H1 (cell line): ENCODE measurements around the gene ETNK1. TPM values are rescaled to one million over a fixed set of nuclear protein-coding genes. Genes with fewer than 3 reads are reported as not detected.
A peak's percentile ranks its signal among the peaks of the same experiment; 100 is the strongest.
"Not testable (repeated sequence)": the region's sequence is repeated elsewhere in the genome, so short reads cannot be mapped to it uniquely, and the experiment has no call there.

ENCODE experiments used
- CTCF ChIA-PET: fragments of 300-600 bp; sonication (Branson Sonifier 250); formaldehyde crosslinking; loops from one replicate; lab custom pipeline; 2021; ENCODE audit not compliant: partially characterized antibody; lab: Charles Lee
- POLR2A ChIA-PET: fragments of 300-600 bp; sonication (Branson Sonifier 250); formaldehyde crosslinking; loops from one replicate; lab custom pipeline; 2021; ENCODE audit warnings: inconsistent platforms; ENCODE audit not compliant: partially characterized antibody; lab: Charles Lee
- DNase-seq, 2 experiments: peaks; one replicate each; pipeline versions ENCODE4 v3.0.0 to v3.0.0-alpha.2; 2010 to 2022; ENCODE audit warnings: low spot score in 2 of 2, low read depth in 1 of 2, mixed read lengths in 1 of 2
- FAIRE-seq: peaks from 2 replicates; lab custom pipeline; 2011; peaks lifted over from hg19 to GRCh38; lab: Jason Lieb, UNC
- H2AFZ ChIP-seq: 2 replicates; pipeline ENCODE4 v1.8.1; 2012; ENCODE audit warnings: low read length, inconsistent platforms
- H2AK5ac ChIP-seq: 2 replicates; pipeline ENCODE4 v1.6.1; 2013; ENCODE audit warnings: low read depth, low read length
- H2BK120ac ChIP-seq: replicated peaks from 2 replicates; pipeline ENCODE3; 2013; ENCODE audit warnings: low read depth, low read length, inconsistent platforms
- H2BK12ac ChIP-seq: 2 replicates; pipeline ENCODE4 v1.6.1; 2013; ENCODE audit warnings: low read depth, low read length
- H2BK15ac ChIP-seq: 2 replicates; pipeline ENCODE4 v1.6.1; 2013; ENCODE audit warnings: low read length
- H2BK20ac ChIP-seq: 2 replicates; pipeline ENCODE4 v1.6.1; 2013; ENCODE audit warnings: low read length
- H2BK5ac ChIP-seq: 2 replicates; pipeline ENCODE4 v1.6.1; 2013; ENCODE audit warnings: low read depth, low read length
- H3K14ac ChIP-seq: 2 replicates; pipeline ENCODE4 v1.6.1; 2013; ENCODE audit warnings: inconsistent platforms; ENCODE audit not compliant: insufficient read length
- H3K18ac ChIP-seq: 2 replicates; pipeline ENCODE4 v1.6.1; 2013; ENCODE audit warnings: low read length; ENCODE audit errors: extremely low read depth
- H3K23ac ChIP-seq: 2 replicates; pipeline ENCODE4 v1.6.1; 2013; ENCODE audit warnings: inconsistent platforms; ENCODE audit not compliant: insufficient read length
- H3K23me2 ChIP-seq: 2 replicates; pipeline ENCODE4 v1.6.1; 2013; ENCODE audit warnings: low read depth, low read length
- H3K27ac ChIP-seq: 2 replicates; pipeline ENCODE4 v1.6.1; 2011; ENCODE audit warnings: low read depth, low read length, inconsistent platforms
- H3K27me3 ChIP-seq, 4 experiments: replicated peaks in 1 of 4; 1 replicate in 1 of 4; 2 replicates in 3 of 4; pipeline versions ENCODE4 v1.6.1 to v1.8.1; 2011 to 2013; ENCODE audit warnings: low read length in 3 of 4, mild to moderate bottlenecking in 3 of 4, inconsistent platforms in 2 of 4, mixed read lengths in 2 of 4, moderate library complexity in 1 of 4; ENCODE audit not compliant: control insufficient read depth in 3 of 4, insufficient read depth in 3 of 4; ENCODE audit errors: extremely low read depth in 1 of 4
- H3K36me3 ChIP-seq, 4 experiments: 2 replicates each; pipeline versions ENCODE4 v1.6.1 to v1.8.1; 2011 to 2013; ENCODE audit warnings: mild to moderate bottlenecking in 4 of 4, low read length in 3 of 4, moderate library complexity in 2 of 4, control low read depth in 1 of 4, inconsistent platforms in 1 of 4; ENCODE audit not compliant: insufficient read depth in 4 of 4, control insufficient read depth in 2 of 4
- H3K4ac ChIP-seq: replicated peaks from 2 replicates; pipeline ENCODE3; 2013; ENCODE audit warnings: low read length, low read depth, mixed read lengths, inconsistent platforms; ENCODE audit not compliant: insufficient read length
- H3K4me1 ChIP-seq, 4 experiments: replicated peaks in 1 of 4; 1 replicate in 1 of 4; 2 replicates in 3 of 4; pipeline versions ENCODE4 v1.6.1 to v1.8.1; 2011 to 2013; ENCODE audit warnings: low read length in 3 of 4, inconsistent platforms in 2 of 4, mixed read lengths in 1 of 4; ENCODE audit not compliant: insufficient read depth in 4 of 4, control insufficient read depth in 3 of 4
- H3K4me2 ChIP-seq, 2 experiments: 2 replicates each; pipeline versions ENCODE4 v1.6.1 to v1.8.1; 2011 to 2013; ENCODE audit warnings: low read depth in 2 of 2, low read length in 2 of 2, control low read depth in 1 of 2, inconsistent platforms in 1 of 2, mild to moderate bottlenecking in 1 of 2; ENCODE audit not compliant: insufficient read depth in 1 of 2
- H3K4me3 ChIP-seq, 4 experiments: fragments of 200-600, 300-600 bp in 1 of 4; sonication (generic), shearing (Covaris generic), sonication (Bioruptor Twin) in 1 of 4; 2 replicates each; pipeline versions ENCODE4 v1.5.1 to v1.8.1; 2011 to 2016; ENCODE audit warnings: low read length in 4 of 4, low read depth in 3 of 4, control low read depth in 2 of 4, inconsistent platforms in 2 of 4, mild to moderate bottlenecking in 2 of 4, mixed read lengths in 1 of 4, moderate library complexity in 1 of 4; ENCODE audit not compliant: insufficient read depth in 2 of 4; ENCODE audit errors: extremely low read depth in 1 of 4
- H3K56ac ChIP-seq: replicated peaks from 2 replicates; pipeline ENCODE3; 2013; ENCODE audit warnings: low read depth, mild to moderate bottlenecking, mixed read lengths, low read length, inconsistent platforms; ENCODE audit not compliant: insufficient read length
- H3K79me1 ChIP-seq: 2 replicates; pipeline ENCODE4 v1.6.1; 2013; ENCODE audit warnings: low read depth, low read length, control low read depth
- H3K79me2 ChIP-seq, 2 experiments: 2 replicates each; pipeline versions ENCODE4 v1.6.1 to v1.8.1; 2012 to 2013; ENCODE audit warnings: low read length in 2 of 2, mild to moderate bottlenecking in 2 of 2, inconsistent platforms in 1 of 2; ENCODE audit not compliant: insufficient read depth in 2 of 2, control insufficient read depth in 1 of 2
- H3K9ac ChIP-seq, 4 experiments: replicated peaks in 1 of 4; 1 replicate in 1 of 4; 2 replicates in 3 of 4; pipeline versions ENCODE4 v1.6.1 to v1.8.1; 2011 to 2013; ENCODE audit warnings: low read depth in 3 of 4, low read length in 3 of 4, control low read depth in 2 of 4, mild to moderate bottlenecking in 2 of 4, moderate library complexity in 2 of 4, inconsistent platforms in 1 of 4; ENCODE audit errors: extremely low read depth in 1 of 4
- H3K9me3 ChIP-seq, 2 experiments: 2 replicates each; pipeline versions ENCODE4 v1.6.1 to v1.8.1; 2012 to 2013; ENCODE audit warnings: mild to moderate bottlenecking in 2 of 2, moderate library complexity in 2 of 2, control low read depth in 1 of 2, inconsistent platforms in 1 of 2, low read depth in 1 of 2, low read length in 1 of 2, mixed read lengths in 1 of 2; ENCODE audit not compliant: insufficient read depth in 2 of 2
- H4K20me1 ChIP-seq, 2 experiments: replicated peaks in 1 of 2; 2 replicates each; pipeline versions ENCODE3 to v1.8.1; 2011 to 2013; ENCODE audit warnings: inconsistent platforms in 2 of 2, low read length in 2 of 2, mild to moderate bottlenecking in 1 of 2; ENCODE audit not compliant: insufficient read depth in 2 of 2, control insufficient read depth in 1 of 2
- H4K5ac ChIP-seq: 2 replicates; pipeline ENCODE4 v1.6.1; 2013; ENCODE audit warnings: low read length, low read depth, mixed read lengths, inconsistent platforms; ENCODE audit not compliant: insufficient read length
- H4K8ac ChIP-seq: 2 replicates; pipeline ENCODE4 v1.8.0; 2013; ENCODE audit warnings: mild to moderate bottlenecking, moderate library complexity, low read length, inconsistent platforms; ENCODE audit not compliant: insufficient read depth; ENCODE audit errors: extremely low read depth
- H4K91ac ChIP-seq: replicated peaks from 2 replicates; pipeline ENCODE3; 2013; ENCODE audit warnings: low read length, mixed read lengths, inconsistent platforms; ENCODE audit not compliant: insufficient read length
- CBX8 ChIP-seq: fragments of 300-800, 300-1000 bp; sonication (generic); IDR thresholded peaks from 2 replicates; pipeline ENCODE4 v1.7.1; 2016; ENCODE audit warnings: low read depth, low read length, borderline replicate concordance
- GTF2F1 ChIP-seq: IDR thresholded peaks from 2 replicates; pipeline ENCODE4 v1.6.1; 2012; ENCODE audit warnings: low read depth, low read length, improper control_type of control experiment, borderline replicate concordance
- HDAC2 ChIP-seq, 2 experiments: fragments of 300-600 bp in 1 of 2; sonication (generic) in 1 of 2; IDR thresholded peaks; 2 replicates each; pipeline ENCODE4 v1.6.1; 2011 to 2012; ENCODE audit warnings: low read depth in 2 of 2, low read length in 2 of 2, mild to moderate bottlenecking in 2 of 2, moderate library complexity in 2 of 2, borderline replicate concordance in 1 of 2, inconsistent platforms in 1 of 2
- HDAC6 ChIP-seq: IDR thresholded peaks from one replicate; pipeline ENCODE4 v1.7.1; 2012; ENCODE audit warnings: low read depth, mild to moderate bottlenecking, inconsistent platforms, low read length, moderate library complexity
- NRF1 ChIP-seq: IDR thresholded peaks from 2 replicates; pipeline ENCODE4 v1.6.1; 2011; ENCODE audit warnings: mild to moderate bottlenecking, low read depth, low read length, improper control_type of control experiment
- TBP ChIP-seq: IDR thresholded peaks from 2 replicates; pipeline ENCODE4 v1.6.1; 2011; ENCODE audit warnings: low read depth, low read length, improper control_type of control experiment
- WGBS, 2 experiments: shearing (Covaris generic) in 1 of 2; methylation state at CpG; one replicate each; pipeline versions ENCODE4 v1.1.6 to v1.1.7; 2013 to 2015; ENCODE audit warnings: low lambda C conversion rate in 2 of 2, mixed read lengths in 2 of 2, inconsistent platforms in 1 of 2, low coverage in 1 of 2, missing lambda C conversion rate in 1 of 2; ENCODE audit not compliant: insufficient replicate concordance in 2 of 2, insufficient coverage in 1 of 2, insufficient read length in 1 of 2; ENCODE audit errors: extremely low coverage in 1 of 2, missing lambda C conversion rate in 1 of 2; 5-methylcytosine and 5-hydroxymethylcytosine counted together
- polyA plus RNA-seq, 7 experiments: library from polyadenylated mRNA; depleted of rRNA in 3 of 7; stranded (reverse) in 5 of 7; unstranded in 2 of 7; fragments of >200 nt in 5 of 7; fragments of 200-250 nt in 2 of 7; gene quantifications; 1 replicate in 5 of 7; 2 replicates in 1 of 7; 4 replicates in 1 of 7; pipeline versions ENCODE4 v1.2.1 to v1.2.3, GENCODE V29; 2011 to 2013; ENCODE audit warnings: missing spikeins in 2 of 7, mixed read lengths in 2 of 7
- total RNA-seq: library from RNA; stranded (reverse); fragmentation: NEBNext Ultra II Directional; extraction: Animal tissue kit (Norgen Biotek cat#: 25700); gene quantifications from 2 replicates; pipeline ENCODE4 v1.2.1, GENCODE V29; 2021

Gene ETNK1
- total and polyA plus RNA-seq, 2 of the 8 experiments (the other 6 are each of a cell fraction or from before 2014, with no cell fraction given) = 11.6 to 82.7 TPM

DNA sequence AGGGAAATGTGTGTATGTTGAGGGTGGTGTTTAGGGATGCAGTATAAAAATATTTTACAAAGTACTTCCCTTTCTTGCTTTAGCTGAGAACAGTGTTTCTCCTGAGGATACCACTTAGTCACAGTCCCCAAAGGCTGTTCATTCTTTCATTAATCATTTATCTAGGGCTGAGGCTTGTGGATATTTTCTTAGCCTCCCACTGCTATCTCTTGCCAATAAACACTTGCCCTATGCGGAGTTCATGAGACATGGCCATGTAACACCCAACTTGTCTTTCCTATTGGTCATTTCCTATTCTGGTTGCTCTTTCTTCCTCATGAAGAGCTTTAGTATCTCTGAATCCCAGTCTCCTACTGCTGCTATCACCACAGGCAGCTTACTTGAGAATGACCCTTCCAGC lies 75.1 kb downstream of the ETNK1 start (continued):
- no peak for TF ChIP-seq HDAC6
- no peak for TF ChIP-seq TBP
- TF ChIP-seq NRF1 = no peak
- no peak for TF ChIP-seq HDAC2 (IDR thresholded peaks at IDR 0.05; ENCODE audit: borderline replicate concordance in 1 of 2, low read depth in 2 of 2, low read length in 2 of 2)
- no peak for TF ChIP-seq GTF2F1
- no peak for TF ChIP-seq CBX8
- TF ChIP-seq, all 59 proteins: peak for 0

GRCh38 chr12:22701216-22701809 lies 76.3 kb downstream of the ETNK1 start:
- CTCF ChIA-PET, FAIRE-seq, H3K4me1 ChIP-seq: not testable (repeated sequence)

More at GRCh38 chr12:22701216-22701809, 76.3 kb downstream of the ETNK1 start:
- H2BK120ac ChIP-seq, H3K79me2 ChIP-seq, H3K14ac ChIP-seq, H3K27ac ChIP-seq, H2BK15ac ChIP-seq, DNase-seq, H2BK5ac ChIP-seq, H3K27me3 ChIP-seq, H4K8ac ChIP-seq, H3K79me1 ChIP-seq, H3K23me2 ChIP-seq, POLR2A ChIA-PET, H3K56ac ChIP-seq, H3K36me3 ChIP-seq, H2AK5ac ChIP-seq, H2BK20ac ChIP-seq, H3K23ac ChIP-seq, H3K4ac ChIP-seq, H3K4me3 ChIP-seq, H3K9me3 ChIP-seq, H4K91ac ChIP-seq, H4K20me1 ChIP-seq, H4K5ac ChIP-seq, H3K9ac ChIP-seq, H3K18ac ChIP-seq, H2BK12ac ChIP-seq, H2AFZ ChIP-seq: not testable (repeated sequence)
- WGBS, 2 experiments = 96% methylated on average over 2 of the region's 7 CpGs; no CpG with 5 or more reads in 1 of the 2 experiments
- 0 out of 4 replicates have a peak overlapping the region, but pooled peaks of 1 of the 2 experiments have one; percentile 30 for H3K4me2 ChIP-seq
